B cell (primary cell): Measurements from ENCODE around the gene ADK. TPM values are rescaled to one million over a fixed set of nuclear protein-coding genes. Genes with fewer than 3 reads are reported as not detected.

Source experiments
- ATAC-seq: fragments of 200-7000 bp; cut with Tn5 transposase; one replicate; pipeline ENCODE4 v1.10.0; 2021; ENCODE audit warnings: low read depth, mild to moderate bottlenecking, moderate number of reproducible peaks, moderate library complexity
- CTCF ChIA-PET: fragments of 350-600 bp; sonication (Branson Sonifier 250); formaldehyde crosslinking; loops from one replicate; lab custom pipeline; 2021; ENCODE audit warnings: antibody characterized with exemption, inconsistent platforms; lab: Charles Lee
- POLR2A ChIA-PET: fragments of 350-600 bp; sonication (Branson Sonifier 250); formaldehyde crosslinking; loops from one replicate; lab custom pipeline; 2021; ENCODE audit warnings: antibody characterized with exemption; lab: Charles Lee
- DNase-seq: peaks from one replicate; pipeline ENCODE4 v3.0.0; 2013
- H2AFZ ChIP-seq: 2 replicates; pipeline ENCODE4 v1.6.1; 2012; ENCODE audit warnings: mild to moderate bottlenecking, low read depth, low read length; ENCODE audit not compliant: insufficient read depth, poor library complexity, severe bottlenecking
- H3K27ac ChIP-seq, 2 donors: 1 replicate in 1 of 2; 2 replicates in 1 of 2; pipeline ENCODE4 v1.5.1; 2012 to 2013; ENCODE audit warnings: low read length in 2 of 2, mild to moderate bottlenecking in 2 of 2, moderate library complexity in 1 of 2
- H3K27me3 ChIP-seq, 4 experiments: fragments of 200-600 bp in 1 of 4; sonication (generic) in 1 of 4; replicated peaks in 1 of 4; 1 replicate in 2 of 4; 2 replicates in 2 of 4; pipeline versions ENCODE4 v1.6.1 to v1.7.0; 2013 to 2016; ENCODE audit warnings: low read length in 3 of 4, mild to moderate bottlenecking in 2 of 4, mixed read lengths in 1 of 4, moderate library complexity in 1 of 4; ENCODE audit not compliant: insufficient read depth in 4 of 4, control insufficient read depth in 3 of 4; ENCODE audit errors: control extremely low read depth in 1 of 4
- H3K36me3 ChIP-seq, 2 experiments: replicated peaks in 1 of 2; 1 replicate in 1 of 2; 2 replicates in 1 of 2; pipeline versions ENCODE4 v1.6.1 to v1.7.1; 2013; ENCODE audit warnings: low read length in 1 of 2; ENCODE audit not compliant: insufficient read depth in 2 of 2, control insufficient read depth in 1 of 2; ENCODE audit errors: control extremely low read depth in 1 of 2, extremely low read depth in 1 of 2
- H3K4me1 ChIP-seq, 2 donors: fragments of 200-600 bp in 1 of 2; sonication (generic) in 1 of 2; 1 replicate in 1 of 2; 2 replicates in 1 of 2; pipeline versions ENCODE4 v1.5.1 to v1.6.1; 2013 to 2017; ENCODE audit warnings: low read length in 2 of 2; ENCODE audit not compliant: control insufficient read depth in 2 of 2, insufficient read depth in 2 of 2
- H3K4me2 ChIP-seq: replicated peaks from 2 replicates; pipeline ENCODE3; 2012; ENCODE audit warnings: mild to moderate bottlenecking, low read depth, low read length; ENCODE audit not compliant: poor library complexity, severe bottlenecking
- H3K4me3 ChIP-seq, 5 experiments: fragments of 200-600 bp in 1 of 5; sonication (generic) in 1 of 5; 1 replicate in 3 of 5; 2 replicates in 2 of 5; pipeline versions ENCODE4 v1.5.1 to v1.7.0; 2011 to 2016; ENCODE audit warnings: low read length in 4 of 5, mild to moderate bottlenecking in 4 of 5, low read depth in 2 of 5, control low read depth in 1 of 5, moderate library complexity in 1 of 5; ENCODE audit not compliant: insufficient read depth in 1 of 5; ENCODE audit errors: control extremely low read depth in 1 of 5, extremely low read depth in 1 of 5
- H3K79me2 ChIP-seq: fragments of 200-600 bp; sonication (generic); one replicate; pipeline ENCODE4 v1.6.0; 2016; ENCODE audit warnings: low read length; ENCODE audit not compliant: control insufficient read depth, insufficient read depth
- H3K9ac ChIP-seq: fragments of 200-600 bp; sonication (generic); 2 replicates; pipeline ENCODE4 v1.6.1; 2017; ENCODE audit warnings: mild to moderate bottlenecking, low read length, moderate library complexity
- H3K9me3 ChIP-seq, 3 donors: one replicate each; pipeline versions ENCODE4 v1.6.1 to v1.7.1; 2013; ENCODE audit warnings: low read length in 2 of 3; ENCODE audit not compliant: control insufficient read depth in 2 of 3, insufficient read depth in 1 of 3; ENCODE audit errors: control extremely low read depth in 1 of 3
- H4K20me1 ChIP-seq: 2 replicates; pipeline ENCODE4 v1.6.0; 2012; ENCODE audit warnings: mild to moderate bottlenecking, low read length; ENCODE audit not compliant: insufficient read depth, control insufficient read depth, poor library complexity, severe bottlenecking
- H3K27ac Mint-ChIP-seq: one replicate; pipeline ENCODE4 v1.8.0; 2021; ENCODE audit warnings: mixed read lengths
- H3K27me3 Mint-ChIP-seq: one replicate; pipeline ENCODE4 v1.8.0; 2021; ENCODE audit warnings: mixed read lengths
- H3K4me1 Mint-ChIP-seq: one replicate; pipeline ENCODE4 v1.8.0; 2021; ENCODE audit warnings: mixed read lengths
- H3K4me3 Mint-ChIP-seq: one replicate; pipeline ENCODE4 v1.8.0; 2021; ENCODE audit warnings: mixed read lengths
- H3K9me3 Mint-ChIP-seq: one replicate; pipeline ENCODE4 v1.8.0; 2022; ENCODE audit warnings: mixed read lengths; ENCODE audit not compliant: insufficient read depth
- CTCF ChIP-seq: fragments of 200-600 bp; IDR thresholded peaks from one replicate; pipeline ENCODE4 v1.8.0; 2022; ENCODE audit warnings: antibody characterized with exemption, mild to moderate bottlenecking
- EZH2 ChIP-seq: IDR thresholded peaks from 2 replicates; pipeline ENCODE4 v1.6.1; 2012; ENCODE audit warnings: borderline replicate concordance, low read depth, mild to moderate bottlenecking, moderate library complexity, low read length; ENCODE audit not compliant: insufficient read depth, poor library complexity, severe bottlenecking
- WGBS: methylation state at CpG from one replicate; pipeline ENCODE4 v1.1.5; 2013; ENCODE audit warnings: missing lambda C conversion rate; ENCODE audit not compliant: insufficient coverage; 5-methylcytosine and 5-hydroxymethylcytosine counted together
- intact Hi-C: fragments of 100-400 bp; cut with micrococcal nuclease; formaldehyde crosslinking; loops from one replicate; pipeline ENCODE4 v1.10.0; 2022
- polyA plus RNA-seq: library from polyadenylated mRNA; depleted of rRNA; stranded (reverse); fragments of >200 nt; gene quantifications from 2 replicates; pipeline ENCODE4 v1.2.3, GENCODE V29; 2012
- total RNA-seq, 2 donors: library from RNA; stranded (reverse); fragments of 120-200 nt in 1 of 2; gene quantifications; 1 replicate in 1 of 2; 2 replicates in 1 of 2; pipeline versions ENCODE4 v1.2.3 to v1.2.4, GENCODE V29; 2013 to 2022

Gene ADK
- total and polyA plus RNA-seq, 2 donors (not counting 1 experiment from before 2014, with no cell fraction given), result 37.2 to 52.6 TPM

DNA sequence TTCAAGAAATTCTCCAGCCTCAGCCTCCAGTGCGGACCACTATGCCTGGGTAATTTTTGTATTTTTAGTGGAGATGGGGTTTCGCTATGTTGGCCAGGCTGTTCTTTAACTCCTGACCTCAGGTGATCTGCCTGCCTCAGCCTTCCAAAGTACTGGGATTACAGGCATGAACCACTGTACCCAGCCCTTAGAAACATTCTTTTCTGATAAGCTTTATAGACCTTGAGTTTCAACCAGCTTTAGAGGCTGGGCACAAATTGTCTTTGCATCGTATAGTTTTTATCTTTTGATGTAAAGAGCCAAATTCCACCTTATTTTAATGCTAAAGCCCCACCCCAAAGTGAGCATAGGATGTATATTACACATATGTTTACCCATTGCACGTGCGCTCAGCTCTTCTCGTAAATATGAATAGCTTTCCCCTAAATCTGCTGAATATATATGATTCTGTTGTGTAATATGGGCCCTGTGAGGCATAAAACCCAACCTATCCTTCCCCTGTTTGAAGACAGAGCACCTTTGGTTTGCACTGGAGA lies 124.8 kb downstream of the ADK start:
- Histone ChIP-seq H3K9ac (no peak overlapping the region), H4K20me1 (peaks cover 50% of the 10 kb centered on the region), H3K4me1 (no peaks in the 10 kb centered on the region), H3K27me3 (no peaks in the 10 kb centered on the region), H3K36me3 (peaks cover 0 to 5% of the 10 kb centered on the region in 2 experiments), H3K4me3 (no peak overlapping the region), H2AFZ (no peak overlapping the region), H3K4me2 (no peak overlapping the region), H3K27ac (no peak overlapping the region), H3K79me2 (peaks cover 75% of the 10 kb centered on the region), H3K9me3 (no peaks in the 10 kb centered on the region)
- H3K27me3 Mint-ChIP-seq, result no peaks in the 10 kb centered on the region
- no peak overlapping the region for H3K4me3 Mint-ChIP-seq
- DNase-seq, result no peak
- POLR2A ChIA-PET, result no interaction called here
- no peak for ATAC-seq
- no peak overlapping the region for H3K27ac Mint-ChIP-seq
- H3K4me1 Mint-ChIP-seq, result peaks cover 4% of the 10 kb centered on the region
- intact Hi-C loops, result no loop called here
- no CpG with 5 or more reads among the region's 6 CpGs for WGBS
- CTCF ChIA-PET, result interaction anchor here (0.8 to 1.7 kb wide), 5 partner anchors 32 to 746 kb away, joined by 3 to 5 read pairs (median 4); no protein-coding TSS in a partner anchor
- TF ChIP-seq EZH2 (no peak), CTCF (no peak)
- no peaks in the 10 kb centered on the region for H3K9me3 Mint-ChIP-seq

DNA sequence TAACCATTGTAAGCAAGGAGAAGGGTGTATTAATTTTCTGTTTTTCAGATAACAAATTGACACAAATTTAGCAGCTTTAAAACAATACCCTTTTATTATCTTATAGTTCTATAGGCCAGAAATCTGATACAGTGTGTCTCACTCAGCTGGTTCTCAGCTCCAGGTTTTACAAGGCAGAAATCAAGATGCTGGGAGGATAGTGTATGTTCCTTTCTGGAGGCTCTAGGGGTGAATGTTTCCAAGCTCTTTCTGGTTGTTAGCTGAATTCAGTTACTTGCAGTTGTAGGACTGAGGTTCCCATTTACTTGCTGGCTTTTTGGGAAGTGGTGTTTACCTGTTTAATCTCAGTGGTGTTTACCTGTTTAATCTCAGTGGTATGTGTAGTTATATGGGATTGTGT lies 125.4 kb downstream of the ADK start:
- H3K4me2 ChIP-seq, result no peak overlapping the region
- TF ChIP-seq CTCF, result no peak
- no peak for TF ChIP-seq EZH2
- peaks cover 51% of the 10 kb centered on the region for H4K20me1 ChIP-seq
- no peak overlapping the region for H3K4me3 Mint-ChIP-seq
- H3K36me3 ChIP-seq, result peaks cover 0 to 5% of the 10 kb centered on the region in 2 experiments
- no peaks in the 10 kb centered on the region for H3K9me3 Mint-ChIP-seq
- intact Hi-C loops, result no loop called here
- ChIA-PET CTCF (interaction anchor here (0.8 to 1.7 kb wide), 5 partner anchors 32 to 745 kb away, joined by 3 to 5 read pairs (median 4); no protein-coding TSS in a partner anchor), POLR2A (no interaction called here)
- H3K9me3 ChIP-seq, result no peaks in the 10 kb centered on the region
- no peak overlapping the region for H2AFZ ChIP-seq
- H3K27me3 Mint-ChIP-seq, result no peaks in the 10 kb centered on the region
- H3K4me1 Mint-ChIP-seq, result peaks cover 8% of the 10 kb centered on the region
- no peak overlapping the region for H3K4me3 ChIP-seq
- peak overlapping the region; percentile 3 for H3K27ac Mint-ChIP-seq
- peaks cover 0 to 3% of the 10 kb centered on the region in 2 donors for H3K4me1 ChIP-seq
- H3K27ac ChIP-seq, result no peak overlapping the region
- no peaks in the 10 kb centered on the region for H3K27me3 ChIP-seq
- H3K9ac ChIP-seq, result no peak overlapping the region
- H3K79me2 ChIP-seq, result peaks cover 77% of the 10 kb centered on the region
- no peak for ATAC-seq
- DNase-seq, result no peak
